Suppressor macrophage treated with lipopolysaccharide for 1 hour (primary cell): ENCODE data around the gene OR5H1.
"Not testable (repeated sequence)": the region's sequence is repeated elsewhere in the genome, so short reads cannot be mapped to it uniquely, and the experiment has no call there.

Experiments
- DNase-seq, 3 donors: peaks; one replicate each; pipeline ENCODE4 v3.0.0-alpha.2; 2020 to 2022

Gene OR5H1

GRCh38 chr3:98130421-98130820 lies at the start of gene OR5H1:
Gene OR5H1 (plus strand): TSS chr3:98130721. CDS start chr3:98132698, 1,977 bp downstream.
- DNase-seq = no peak

- DNase-seq = no peak
Measured at GRCh38 chr3:98086873-98087272, 43.6 kb upstream of the OR5H1 start, which contains the start of gene OR5AC2. Gene OR5AC2 (plus strand): TSS chr3:98087173. CDS start chr3:98087173, 0 bp downstream.

- no peak for DNase-seq
Measured at GRCh38 chr3:98095882-98096281, 34.6 kb upstream of the OR5H1 start.

GRCh38 chr3:98099848-98100247 lies 30.7 kb upstream of the OR5H1 start:
- no peak for DNase-seq

- no peak for DNase-seq
Measured at GRCh38 chr3:98108162-98108561, 22.4 kb upstream of the OR5H1 start.

- DNase-seq = no peak
Measured at GRCh38 chr3:98109807-98110549, 20.5 kb upstream of the OR5H1 start.

- no peak for DNase-seq
Measured at GRCh38 chr3:98110550-98110908, 20.0 kb upstream of the OR5H1 start.

GRCh38 chr3:98114264-98114663 lies 16.3 kb upstream of the OR5H1 start:
- no peak for DNase-seq

GRCh38 chr3:98115717-98116116 lies 14.8 kb upstream of the OR5H1 start:
- DNase-seq = no peak

- no peak for DNase-seq
Measured at GRCh38 chr3:98136631-98137030, 6.1 kb downstream of the OR5H1 start.

GRCh38 chr3:98137826-98138557 lies 7.5 kb downstream of the OR5H1 start:
- not testable (repeated sequence) for DNase-seq

- no peak for DNase-seq
Measured at GRCh38 chr3:98140531-98140930, 10.0 kb downstream of the OR5H1 start.

- DNase-seq = no peak
Measured at GRCh38 chr3:98147179-98147578, 16.7 kb downstream of the OR5H1 start, which contains the start of gene OR5H14. Gene OR5H14 (plus strand): TSS chr3:98147479. CDS start chr3:98149386, 1,907 bp downstream.

GRCh38 chr3:98148751-98149150 lies 18.2 kb downstream of the OR5H1 start:
- DNase-seq = no peak

GRCh38 chr3:98149456-98149855 lies 18.9 kb downstream of the OR5H1 start:
- not testable (repeated sequence) for DNase-seq

- DNase-seq = no peak
Measured at GRCh38 chr3:98151241-98151640, 20.7 kb downstream of the OR5H1 start.

- DNase-seq = peak; percentile 6 to 55 (median 34)
Measured at GRCh38 chr3:98166396-98166795, 35.9 kb downstream of the OR5H1 start, which contains the start of gene OR5H15. Gene OR5H15 (plus strand): TSS chr3:98166696. CDS start chr3:98168700, 2,004 bp downstream.

GRCh38 chr3:98171071-98171470 lies 40.5 kb downstream of the OR5H1 start:
- DNase-seq = no peak

GRCh38 chr3:98172621-98173020 lies 42.1 kb downstream of the OR5H1 start:
- no peak for DNase-seq

GRCh38 chr3:98180319-98180890 lies 49.9 kb downstream of the OR5H1 start:
- DNase-seq = peak; percentile 38 to 79 (median 71)

- no peak for DNase-seq
Measured at GRCh38 chr3:98182196-98182595, 51.7 kb downstream of the OR5H1 start.

GRCh38 chr3:98185180-98185579 lies 54.7 kb downstream of the OR5H1 start:
- DNase-seq = peak; percentile 55 to 70 (median 62)
